ENCODE measurements around the gene SIGLEC11.
"Not testable (repeated sequence)": the region's sequence is repeated elsewhere in the genome, so short reads cannot be mapped to it uniquely, and the experiment has no call there.

Gene SIGLEC11, protein sequence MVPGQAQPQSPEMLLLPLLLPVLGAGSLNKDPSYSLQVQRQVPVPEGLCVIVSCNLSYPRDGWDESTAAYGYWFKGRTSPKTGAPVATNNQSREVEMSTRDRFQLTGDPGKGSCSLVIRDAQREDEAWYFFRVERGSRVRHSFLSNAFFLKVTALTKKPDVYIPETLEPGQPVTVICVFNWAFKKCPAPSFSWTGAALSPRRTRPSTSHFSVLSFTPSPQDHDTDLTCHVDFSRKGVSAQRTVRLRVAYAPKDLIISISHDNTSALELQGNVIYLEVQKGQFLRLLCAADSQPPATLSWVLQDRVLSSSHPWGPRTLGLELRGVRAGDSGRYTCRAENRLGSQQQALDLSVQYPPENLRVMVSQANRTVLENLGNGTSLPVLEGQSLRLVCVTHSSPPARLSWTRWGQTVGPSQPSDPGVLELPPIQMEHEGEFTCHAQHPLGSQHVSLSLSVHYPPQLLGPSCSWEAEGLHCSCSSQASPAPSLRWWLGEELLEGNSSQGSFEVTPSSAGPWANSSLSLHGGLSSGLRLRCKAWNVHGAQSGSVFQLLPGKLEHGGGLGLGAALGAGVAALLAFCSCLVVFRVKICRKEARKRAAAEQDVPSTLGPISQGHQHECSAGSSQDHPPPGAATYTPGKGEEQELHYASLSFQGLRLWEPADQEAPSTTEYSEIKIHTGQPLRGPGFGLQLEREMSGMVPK

DNA sequence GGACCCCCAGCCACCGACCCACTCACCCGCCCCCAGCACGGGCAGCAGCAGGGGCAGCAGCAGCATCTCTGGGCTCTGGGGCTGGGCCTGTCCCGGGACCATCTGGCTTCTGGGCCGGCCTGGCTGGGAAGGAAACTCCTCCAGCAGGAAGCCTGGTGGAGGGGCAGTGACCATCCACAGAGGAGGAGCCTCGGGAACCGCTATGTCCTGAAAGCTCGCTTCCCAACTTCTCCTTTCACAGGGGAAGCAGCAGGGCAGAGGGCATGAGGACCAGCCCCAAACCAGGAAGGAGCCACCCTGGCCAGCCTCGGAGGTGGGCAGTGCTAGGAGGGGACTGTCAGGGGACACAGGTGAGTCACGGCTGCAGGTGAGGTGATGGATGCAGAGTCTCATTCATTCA is at the start of gene SIGLEC11:
Gene SIGLEC11 (minus strand): TSS at position 193 of the 400 bp plus-strand sequence. CDS start 91 bp downstream, at position 102.
- H3K36me3 ChIP-seq (ENCODE audit: control insufficient read depth in 2 of 2, insufficient read depth in 1 of 2, low read length in 2 of 2); POLR2A ChIA-PET; H3K27ac ChIP-seq (ENCODE audit: extremely low read depth, low read depth, low read length); H3K9me3 ChIP-seq (ENCODE audit: control insufficient read depth, insufficient read depth, low read depth, low read length); H3K4me3 ChIP-seq (ENCODE audit: low read depth, low read length); H3K4me1 ChIP-seq (ENCODE audit: control insufficient read depth, insufficient read depth, low read length): not testable (repeated sequence)
- CTCF ChIA-PET = interaction anchor here (1.0 kb wide), 1 partner anchor 14 kb away, joined by 5 read pairs; no protein-coding TSS in a partner anchor

DNA sequence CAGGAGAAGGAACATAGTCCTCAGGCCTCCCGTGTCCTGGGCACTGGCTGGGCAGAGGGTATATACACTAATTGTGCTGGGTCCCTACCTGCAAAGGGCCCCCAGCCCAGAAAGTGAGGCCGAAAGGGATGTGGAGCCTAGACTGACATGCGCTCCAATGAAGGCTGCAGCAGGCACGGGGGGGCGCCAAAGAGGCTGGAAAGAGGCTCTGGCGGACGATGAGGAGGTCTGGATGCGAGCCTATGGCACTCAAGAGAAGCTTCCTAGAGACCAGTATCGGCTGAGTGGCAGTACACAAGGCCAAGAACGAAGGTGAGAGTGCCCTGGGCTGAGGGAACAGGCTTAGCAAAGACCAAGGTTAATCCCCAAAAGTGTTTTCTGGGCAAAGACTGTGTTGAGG is 47.6 kb upstream of the SIGLEC11 start:
- ChIA-PET POLR2A (no interaction called here), CTCF (interaction anchor here (0.7 to 1.1 kb wide), 3 partner anchors 10 to 38 kb away, joined by 3 to 6 read pairs (median 4); no protein-coding TSS in a partner anchor)
- Histone ChIP-seq H3K4me1 (ENCODE audit: control insufficient read depth, insufficient read depth, low read length) (peaks cover 5% of the 10 kb centered on the region; the same call in 1 of the 2 replicates), H3K36me3 (ENCODE audit: control insufficient read depth in 2 of 2, insufficient read depth in 1 of 2, low read length in 2 of 2) (peaks cover 38 to 63% of the 10 kb centered on the region in 2 experiments), H3K27ac (ENCODE audit: extremely low read depth, low read depth, low read length) (no peak overlapping the region), H3K9me3 (ENCODE audit: control insufficient read depth, insufficient read depth, low read depth, low read length) (no peaks in the 10 kb centered on the region), H3K4me3 (ENCODE audit: low read depth, low read length) (no peak overlapping the region)
- TF ChIP-seq ZNF585B (tag by site-specific recombination; IDR thresholded peaks at IDR 0.05) (no peak), MYNN (tag by site-specific recombination; IDR thresholded peaks at IDR 0.05; ENCODE audit: borderline replicate concordance) (no peak), CTCF (tag by site-specific recombination; IDR thresholded peaks at IDR 0.05) (peak; percentile 26; the same call in 1 of the 2 replicates), TCF7L2 (IDR thresholded peaks at IDR 0.05; ENCODE audit: borderline replicate concordance, low read depth, low read length) (no peak)

DNA sequence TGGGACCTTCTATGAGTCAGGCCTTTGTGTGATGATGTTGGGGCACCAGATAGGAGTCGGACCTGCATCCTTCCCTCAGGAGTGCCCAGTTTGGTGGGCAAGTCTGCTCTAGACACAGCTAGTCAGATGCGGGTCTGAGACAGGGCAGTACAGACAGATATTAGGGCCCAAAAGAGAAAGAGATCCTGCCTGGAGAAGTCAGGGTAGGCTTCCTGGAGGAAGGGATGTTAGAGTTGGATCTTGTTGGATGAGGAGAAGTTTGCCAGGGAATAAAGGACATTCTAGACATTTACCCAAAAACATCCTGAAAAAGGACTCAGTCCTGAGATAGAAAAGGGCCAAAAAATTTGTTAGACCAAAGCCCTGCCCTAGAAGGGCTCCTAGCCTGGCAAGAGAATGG is 47.0 kb upstream of the SIGLEC11 start:
- Histone ChIP-seq H3K27ac (ENCODE audit: extremely low read depth, low read depth, low read length) (no peak overlapping the region), H3K9me3 (ENCODE audit: control insufficient read depth, insufficient read depth, low read depth, low read length) (no peaks in the 10 kb centered on the region), H3K36me3 (ENCODE audit: control insufficient read depth in 2 of 2, insufficient read depth in 1 of 2, low read length in 2 of 2) (peaks cover 32 to 63% of the 10 kb centered on the region in 2 experiments), H3K4me3 (ENCODE audit: low read depth, low read length) (no peak overlapping the region), H3K4me1 (ENCODE audit: control insufficient read depth, insufficient read depth, low read length) (peaks cover 5% of the 10 kb centered on the region; the same call in 1 of the 2 replicates)
- TF ChIP-seq, protein P1, sequence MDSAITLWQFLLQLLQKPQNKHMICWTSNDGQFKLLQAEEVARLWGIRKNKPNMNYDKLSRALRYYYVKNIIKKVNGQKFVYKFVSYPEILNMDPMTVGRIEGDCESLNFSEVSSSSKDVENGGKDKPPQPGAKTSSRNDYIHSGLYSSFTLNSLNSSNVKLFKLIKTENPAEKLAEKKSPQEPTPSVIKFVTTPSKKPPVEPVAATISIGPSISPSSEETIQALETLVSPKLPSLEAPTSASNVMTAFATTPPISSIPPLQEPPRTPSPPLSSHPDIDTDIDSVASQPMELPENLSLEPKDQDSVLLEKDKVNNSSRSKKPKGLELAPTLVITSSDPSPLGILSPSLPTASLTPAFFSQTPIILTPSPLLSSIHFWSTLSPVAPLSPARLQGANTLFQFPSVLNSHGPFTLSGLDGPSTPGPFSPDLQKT (IDR thresholded peaks at IDR 0.05; ENCODE audit: borderline replicate concordance, low read depth, low read length) = no peak
- TF ChIP-seq ZNF518A (tag by site-specific recombination; conservative IDR thresholded peaks at IDR 0.05; ENCODE audit: low read depth) (no peak), ZBTB6 (tag by site-specific recombination; IDR thresholded peaks at IDR 0.05) (no peak), ZNF521 (tag by site-specific recombination; IDR thresholded peaks at IDR 0.05) (no peak), ZNF658 (tag by site-specific recombination; IDR thresholded peaks at IDR 0.05) (no peak), ZNF549 (tag by site-specific recombination; IDR thresholded peaks at IDR 0.05) (no peak), ZNF274 (IDR thresholded peaks at IDR 0.05; ENCODE audit: low read length) (no peak), ZNF274 (tag by site-specific recombination; IDR thresholded peaks at IDR 0.05; ENCODE audit: borderline replicate concordance) (no peak), ZNF221 (tag by site-specific recombination; IDR thresholded peaks at IDR 0.05; ENCODE audit: borderline replicate concordance) (no peak), ZBTB7A (tag by site-specific recombination; IDR thresholded peaks at IDR 0.05; ENCODE audit: low read depth) (no peak), ZNF404 (tag by site-specific recombination; IDR thresholded peaks at IDR 0.05) (no peak), ZIC2 (tag by site-specific recombination; IDR thresholded peaks at IDR 0.05) (no peak)
- ChIA-PET CTCF (interaction anchor here (1.0 kb wide), 1 partner anchor 9 kb away, joined by 4 read pairs; no protein-coding TSS in a partner anchor), POLR2A (interaction anchor here (0.6 kb wide), 1 partner anchor 20 kb away, joined by 4 read pairs; no protein-coding TSS in a partner anchor)

Data from HEK293 (cell line).